ENCODE measurements around the gene CACNA2D3. TPM values are rescaled to one million over a fixed set of nuclear protein-coding genes. Genes with fewer than 3 reads are reported as not detected.

The CACNA2D3 gene
- total and polyA plus RNA-seq, 4 experiments from 2014 or later: not detected

GRCh38 chr3:54801977-54802376, 679.6 kb downstream of the CACNA2D3 start:
- intact Hi-C loops (cut with micrococcal nuclease): no loop called here
- no peak for DNase-seq
- ChIA-PET CTCF (ENCODE audit: partially characterized antibody) (no interaction called here), POLR2A (ENCODE audit: partially characterized antibody) (no interaction called here)
- Histone ChIP-seq H3K36me3 (ENCODE audit: insufficient read depth, low read length) (no peaks in the 10 kb centered on the region), H3K4me3 (ENCODE audit: low read length in 2 of 2) (no peak overlapping the region), H3K27me3 (ENCODE audit: insufficient read depth, low read length) (no peaks in the 10 kb centered on the region), H3K9me3 (ENCODE audit: control insufficient read depth in 1 of 2, low read length in 2 of 2) (no peaks in the 10 kb centered on the region), H3K27ac (ENCODE audit: low read depth, low read length) (no peak overlapping the region), H3K4me1 (ENCODE audit: insufficient read depth, low read length) (no peaks in the 10 kb centered on the region)
- H3K9me3 Mint-ChIP-seq: peaks cover 0 to 12% (median 3%) of the 10 kb centered on the region in 8 donors
- no peak overlapping the region for H3K4me3 Mint-ChIP-seq
- no peak overlapping the region for H3K27ac Mint-ChIP-seq
- peaks cover 2% of the 10 kb centered on the region in 2 donors for H3K27me3 Mint-ChIP-seq
- H3K36me3 Mint-ChIP-seq: no peaks in the 10 kb centered on the region
- H3K4me1 Mint-ChIP-seq: no peaks in the 10 kb centered on the region

DNA sequence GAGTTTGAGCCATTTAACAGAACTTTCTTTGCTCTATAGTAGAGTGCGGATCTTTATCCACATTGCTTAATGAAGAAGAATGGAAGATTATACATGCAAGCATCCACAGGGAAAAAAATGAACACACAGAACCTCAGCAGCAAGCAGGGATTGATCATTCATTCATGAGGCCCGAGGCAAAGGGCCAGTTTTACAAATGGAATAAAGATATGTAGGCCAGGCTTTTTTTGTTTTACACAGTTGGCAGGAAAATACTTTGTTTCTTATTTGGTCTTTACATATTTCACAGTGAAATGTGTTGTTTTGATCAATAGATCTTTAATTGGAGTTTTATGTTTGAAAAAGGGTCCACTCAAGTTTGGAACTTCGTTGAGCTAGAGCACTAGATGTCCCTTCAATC, 688.0 kb downstream of the CACNA2D3 start:
- H3K36me3 ChIP-seq (ENCODE audit: insufficient read depth, low read length): no peaks in the 10 kb centered on the region
- ChIA-PET CTCF (ENCODE audit: partially characterized antibody) (no interaction called here), POLR2A (ENCODE audit: partially characterized antibody) (no interaction called here)
- H3K4me1 ChIP-seq (ENCODE audit: insufficient read depth, low read length): no peaks in the 10 kb centered on the region
- no peaks in the 10 kb centered on the region for H3K9me3 ChIP-seq (ENCODE audit: control insufficient read depth in 1 of 2, low read length in 2 of 2)
- no peak overlapping the region for H3K27ac ChIP-seq (ENCODE audit: low read depth, low read length)
- Mint-ChIP-seq H3K27ac (no peak overlapping the region), H3K4me1 (no peaks in the 10 kb centered on the region), H3K27me3 (no peaks in the 10 kb centered on the region), H3K4me3 (no peak overlapping the region), H3K36me3 (no peaks in the 10 kb centered on the region), H3K9me3 (peaks cover 0 to 17% (median 4%) of the 10 kb centered on the region in 8 donors)
- intact Hi-C loops (cut with micrococcal nuclease): no loop called here
- H3K27me3 ChIP-seq (ENCODE audit: insufficient read depth, low read length): no peaks in the 10 kb centered on the region
- no peak overlapping the region for H3K4me3 ChIP-seq (ENCODE audit: low read length in 2 of 2)
- DNase-seq: no peak

DNA sequence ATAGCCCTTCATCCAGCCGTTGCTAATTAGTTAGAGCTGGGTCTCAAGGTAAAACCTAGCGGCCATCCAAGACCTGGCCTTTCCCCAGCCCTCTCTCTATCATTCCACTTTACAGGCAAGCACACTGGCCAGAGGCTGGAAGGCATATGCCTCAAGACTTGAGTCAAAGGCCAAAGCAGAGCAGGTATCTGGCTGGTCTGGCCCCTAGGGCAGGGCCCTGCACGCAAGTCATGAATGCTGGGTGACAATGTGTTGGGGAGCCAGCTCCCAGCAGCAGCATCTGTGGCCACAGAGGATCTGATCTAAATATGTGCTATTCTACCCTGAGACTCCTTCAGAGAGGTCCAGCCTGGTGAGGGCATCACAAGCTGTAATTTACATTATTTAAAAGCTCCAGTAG, 691.9 kb downstream of the CACNA2D3 start:
- Histone ChIP-seq H3K27me3 (ENCODE audit: insufficient read depth, low read length) (no peaks in the 10 kb centered on the region), H3K27ac (ENCODE audit: low read depth, low read length) (no peak overlapping the region), H3K36me3 (ENCODE audit: insufficient read depth, low read length) (no peaks in the 10 kb centered on the region), H3K9me3 (ENCODE audit: control insufficient read depth in 1 of 2, low read length in 2 of 2) (no peaks in the 10 kb centered on the region), H3K4me3 (ENCODE audit: low read length in 2 of 2) (no peak overlapping the region), H3K4me1 (ENCODE audit: insufficient read depth, low read length) (no peaks in the 10 kb centered on the region)
- ChIA-PET CTCF (ENCODE audit: partially characterized antibody) (interaction anchor here (1.1 kb wide), 1 partner anchor 29 kb away, joined by 3 read pairs; no protein-coding TSS in a partner anchor), POLR2A (ENCODE audit: partially characterized antibody) (no interaction called here)
- Mint-ChIP-seq H3K4me1 (no peaks in the 10 kb centered on the region), H3K27ac (no peak overlapping the region), H3K9me3 (peaks cover 0 to 7% (median 0%) of the 10 kb centered on the region in 8 donors), H3K36me3 (no peaks in the 10 kb centered on the region), H3K4me3 (no peak overlapping the region), H3K27me3 (no peaks in the 10 kb centered on the region)
- intact Hi-C loops (cut with micrococcal nuclease): no loop called here
- no peak for DNase-seq

DNA sequence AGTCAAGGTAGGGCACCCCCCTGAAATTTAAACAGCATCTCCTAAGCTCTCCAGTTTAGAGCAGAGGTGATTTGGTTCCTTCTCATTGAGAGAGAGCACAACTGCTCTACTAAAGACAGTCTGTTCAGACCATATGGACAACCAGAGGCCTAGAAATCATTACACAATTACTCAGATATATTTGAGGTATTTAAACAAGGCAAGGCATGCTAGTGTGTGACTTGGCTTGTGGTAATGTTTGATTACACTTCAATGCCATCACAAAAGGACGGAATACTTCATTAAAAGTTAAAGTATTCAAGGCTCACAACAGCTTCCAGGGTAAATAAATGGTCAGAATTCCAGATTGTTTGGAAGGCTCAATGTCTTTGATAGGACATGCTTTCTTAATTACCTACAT, 695.3 kb downstream of the CACNA2D3 start:
- ChIA-PET POLR2A (ENCODE audit: partially characterized antibody) (no interaction called here), CTCF (ENCODE audit: partially characterized antibody) (no interaction called here)
- Histone ChIP-seq H3K36me3 (ENCODE audit: insufficient read depth, low read length) (no peaks in the 10 kb centered on the region), H3K4me1 (ENCODE audit: insufficient read depth, low read length) (no peaks in the 10 kb centered on the region), H3K4me3 (ENCODE audit: low read length in 2 of 2) (no peak overlapping the region), H3K27me3 (ENCODE audit: insufficient read depth, low read length) (no peaks in the 10 kb centered on the region), H3K9me3 (ENCODE audit: control insufficient read depth in 1 of 2, low read length in 2 of 2) (no peaks in the 10 kb centered on the region), H3K27ac (ENCODE audit: low read depth, low read length) (no peak overlapping the region)
- no peaks in the 10 kb centered on the region for H3K4me1 Mint-ChIP-seq
- H3K27me3 Mint-ChIP-seq: no peaks in the 10 kb centered on the region
- H3K27ac Mint-ChIP-seq: no peak overlapping the region
- intact Hi-C loops (cut with micrococcal nuclease): no loop called here
- no peak for DNase-seq
- H3K9me3 Mint-ChIP-seq: peaks cover 0 to 3% (median 0%) of the 10 kb centered on the region in 8 donors
- H3K4me3 Mint-ChIP-seq: no peak overlapping the region
- no peaks in the 10 kb centered on the region for H3K36me3 Mint-ChIP-seq

- Mint-ChIP-seq H3K9me3 (peaks cover 0 to 3% (median 0%) of the 10 kb centered on the region in 8 donors), H3K4me1 (no peaks in the 10 kb centered on the region), H3K36me3 (no peaks in the 10 kb centered on the region), H3K27ac (no peak overlapping the region), H3K4me3 (no peak overlapping the region), H3K27me3 (no peaks in the 10 kb centered on the region)
- CTCF ChIA-PET (ENCODE audit: partially characterized antibody): no interaction called here
- no peak overlapping the region for H3K4me3 ChIP-seq (ENCODE audit: low read length in 2 of 2)
- H3K9me3 ChIP-seq (ENCODE audit: control insufficient read depth in 1 of 2, low read length in 2 of 2): no peaks in the 10 kb centered on the region
- intact Hi-C loops (cut with micrococcal nuclease): no loop called here
- no peak for DNase-seq
- H3K36me3 ChIP-seq (ENCODE audit: insufficient read depth, low read length): no peaks in the 10 kb centered on the region
- no peaks in the 10 kb centered on the region for H3K4me1 ChIP-seq (ENCODE audit: insufficient read depth, low read length)
- no peak overlapping the region for H3K27ac ChIP-seq (ENCODE audit: low read depth, low read length)
- POLR2A ChIA-PET (ENCODE audit: partially characterized antibody): no interaction called here
- no peaks in the 10 kb centered on the region for H3K27me3 ChIP-seq (ENCODE audit: insufficient read depth, low read length)
These were observed 696.1 kb downstream of the CACNA2D3 start for GRCh38 chr3:54818486-54818885.

- no peaks in the 10 kb centered on the region for H3K9me3 ChIP-seq (ENCODE audit: control insufficient read depth in 1 of 2, low read length in 2 of 2)
- POLR2A ChIA-PET (ENCODE audit: partially characterized antibody): no interaction called here
These were observed 696.6 kb downstream of the CACNA2D3 start for GRCh38 chr3:54818942-54819341.

DNA sequence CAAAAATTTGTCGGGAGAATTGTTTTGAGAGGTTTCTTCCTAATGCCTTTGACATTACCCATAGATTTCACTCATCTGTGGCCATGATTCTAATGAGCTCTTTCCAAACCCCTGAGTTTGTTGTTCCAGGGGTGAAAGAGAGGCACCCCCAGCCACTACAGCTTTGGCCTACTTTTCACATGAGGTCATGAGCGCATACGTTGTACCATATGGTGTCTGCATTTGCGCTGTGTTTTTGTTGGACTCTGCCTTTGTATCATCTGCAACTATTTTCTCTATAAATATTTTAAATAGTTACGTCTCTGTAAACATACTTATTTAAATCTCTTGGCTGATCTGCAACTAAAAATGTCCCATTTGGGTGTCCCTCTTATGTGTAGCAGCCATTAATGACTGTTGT, 697.6 kb downstream of the CACNA2D3 start:
- no peak overlapping the region for H3K27ac ChIP-seq (ENCODE audit: low read depth, low read length)
- Mint-ChIP-seq H3K9me3 (peaks cover 0 to 3% (median 0%) of the 10 kb centered on the region in 8 donors), H3K4me3 (no peak overlapping the region), H3K27me3 (no peaks in the 10 kb centered on the region), H3K27ac (no peak overlapping the region), H3K36me3 (no peaks in the 10 kb centered on the region), H3K4me1 (no peaks in the 10 kb centered on the region)
- intact Hi-C loops (cut with micrococcal nuclease): no loop called here
- CTCF ChIA-PET (ENCODE audit: partially characterized antibody): no interaction called here
- no peaks in the 10 kb centered on the region for H3K27me3 ChIP-seq (ENCODE audit: insufficient read depth, low read length)
- H3K4me1 ChIP-seq (ENCODE audit: insufficient read depth, low read length): no peaks in the 10 kb centered on the region
- H3K4me3 ChIP-seq (ENCODE audit: low read length in 2 of 2): no peak overlapping the region
- H3K9me3 ChIP-seq (ENCODE audit: control insufficient read depth in 1 of 2, low read length in 2 of 2): no peaks in the 10 kb centered on the region
- no peaks in the 10 kb centered on the region for H3K36me3 ChIP-seq (ENCODE audit: insufficient read depth, low read length)
- no peak for DNase-seq
- POLR2A ChIA-PET (ENCODE audit: partially characterized antibody): no interaction called here

More at GRCh38 chr3:54818942-54819341, 696.6 kb downstream of the CACNA2D3 start:
- Histone ChIP-seq H3K27me3 (ENCODE audit: insufficient read depth, low read length) (no peaks in the 10 kb centered on the region), H3K4me1 (ENCODE audit: insufficient read depth, low read length) (no peaks in the 10 kb centered on the region), H3K27ac (ENCODE audit: low read depth, low read length) (no peak overlapping the region), H3K4me3 (ENCODE audit: low read length in 2 of 2) (no peak overlapping the region), H3K36me3 (ENCODE audit: insufficient read depth, low read length) (no peaks in the 10 kb centered on the region)
- Mint-ChIP-seq H3K27ac (no peak overlapping the region), H3K4me3 (no peak overlapping the region), H3K27me3 (no peaks in the 10 kb centered on the region), H3K9me3 (peaks cover 0 to 3% (median 0%) of the 10 kb centered on the region in 8 donors), H3K4me1 (no peaks in the 10 kb centered on the region), H3K36me3 (no peaks in the 10 kb centered on the region)
- CTCF ChIA-PET (ENCODE audit: partially characterized antibody): no interaction called here
- intact Hi-C loops (cut with micrococcal nuclease): no loop called here
- DNase-seq: no peak

DNA sequence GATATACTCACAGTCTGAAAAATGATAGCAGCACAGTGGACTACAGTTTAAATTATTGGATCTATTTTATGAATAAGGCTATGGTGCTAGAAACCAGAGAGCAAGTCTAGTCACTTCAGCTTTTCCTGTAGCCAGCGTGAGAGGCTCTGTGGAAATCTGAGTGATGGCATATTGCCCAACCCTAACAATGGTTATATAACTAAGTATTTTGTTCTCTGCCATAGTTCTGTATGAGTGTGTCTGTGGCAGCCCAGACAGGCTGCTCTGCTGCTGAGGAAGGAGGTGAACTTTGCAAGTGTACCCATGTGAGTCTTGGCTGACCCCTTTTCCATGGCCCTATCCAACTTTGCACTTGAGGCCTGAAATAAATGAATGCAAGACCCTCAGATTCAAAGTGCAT, 699.9 kb downstream of the CACNA2D3 start:
- no peak for DNase-seq
- no peaks in the 10 kb centered on the region for H3K36me3 ChIP-seq (ENCODE audit: insufficient read depth, low read length)
- ChIA-PET CTCF (ENCODE audit: partially characterized antibody) (no interaction called here), POLR2A (ENCODE audit: partially characterized antibody) (no interaction called here)
- no peaks in the 10 kb centered on the region for H3K27me3 ChIP-seq (ENCODE audit: insufficient read depth, low read length)
- no peak overlapping the region for H3K4me3 ChIP-seq (ENCODE audit: low read length in 2 of 2)
- H3K9me3 Mint-ChIP-seq: peaks cover 0 to 3% (median 0%) of the 10 kb centered on the region in 8 donors
- no peaks in the 10 kb centered on the region for H3K36me3 Mint-ChIP-seq
- H3K27me3 Mint-ChIP-seq: no peaks in the 10 kb centered on the region
- H3K4me3 Mint-ChIP-seq: no peak overlapping the region
- no peak overlapping the region for H3K27ac Mint-ChIP-seq
- no peaks in the 10 kb centered on the region for H3K4me1 ChIP-seq (ENCODE audit: insufficient read depth, low read length)
- H3K4me1 Mint-ChIP-seq: no peaks in the 10 kb centered on the region
- intact Hi-C loops (cut with micrococcal nuclease): no loop called here
- H3K9me3 ChIP-seq (ENCODE audit: control insufficient read depth in 1 of 2, low read length in 2 of 2): no peaks in the 10 kb centered on the region
- no peak overlapping the region for H3K27ac ChIP-seq (ENCODE audit: low read depth, low read length)

Data from CD4-positive, alpha-beta memory T cell (primary cell).